Activated CD4-positive, alpha-beta memory T cell treated with anti-CD3 and anti-CD28 coated beads, Interleukin-2, amount 10 ng/mL, durations not matched to agents 7 days and 5 days (primary cell): ENCODE results near the gene P4HA2. TPM values are rescaled to one million over a fixed set of nuclear protein-coding genes. Genes with fewer than 3 reads are reported as not detected.

Experiments used
- CTCF ChIA-PET: fragments of 350-600 bp; sonication (Branson Sonifier 250); formaldehyde crosslinking; loops from one replicate; lab custom pipeline; 2021; ENCODE audit warnings: antibody characterized with exemption, inconsistent platforms; lab: Charles Lee
- POLR2A ChIA-PET: fragments of 350-600 bp; sonication (Branson Sonifier 250); formaldehyde crosslinking; loops from one replicate; lab custom pipeline; 2021; ENCODE audit warnings: antibody characterized with exemption; lab: Charles Lee
- DNase-seq: peaks from one replicate; pipeline ENCODE4 v3.0.0-alpha.2; 2020
- H3K27ac Mint-ChIP-seq: one replicate; pipeline ENCODE4 v1.8.0; 2021; ENCODE audit warnings: mild to moderate bottlenecking, mixed read lengths
- H3K27me3 Mint-ChIP-seq: one replicate; pipeline ENCODE4 v1.8.0; 2021; ENCODE audit warnings: mixed read lengths
- H3K36me3 Mint-ChIP-seq: one replicate; pipeline ENCODE4 v1.8.0; 2021; ENCODE audit warnings: low read depth, mixed read lengths
- H3K4me1 Mint-ChIP-seq: one replicate; pipeline ENCODE4 v1.8.0; 2021; ENCODE audit warnings: mixed read lengths
- H3K4me3 Mint-ChIP-seq: one replicate; pipeline ENCODE4 v1.8.0; 2021; ENCODE audit warnings: mild to moderate bottlenecking, mixed read lengths
- H3K9me3 Mint-ChIP-seq: one replicate; pipeline ENCODE4 v1.8.0; 2021; ENCODE audit warnings: mixed read lengths
- total RNA-seq, 2 experiments: library from RNA; stranded (reverse); gene quantifications; one replicate each; pipeline ENCODE4 v1.2.3, GENCODE V29; 2021

Gene P4HA2
- total RNA-seq, 2 experiments from 2014 or later, result 9.7 to 10.5 TPM

DNA sequence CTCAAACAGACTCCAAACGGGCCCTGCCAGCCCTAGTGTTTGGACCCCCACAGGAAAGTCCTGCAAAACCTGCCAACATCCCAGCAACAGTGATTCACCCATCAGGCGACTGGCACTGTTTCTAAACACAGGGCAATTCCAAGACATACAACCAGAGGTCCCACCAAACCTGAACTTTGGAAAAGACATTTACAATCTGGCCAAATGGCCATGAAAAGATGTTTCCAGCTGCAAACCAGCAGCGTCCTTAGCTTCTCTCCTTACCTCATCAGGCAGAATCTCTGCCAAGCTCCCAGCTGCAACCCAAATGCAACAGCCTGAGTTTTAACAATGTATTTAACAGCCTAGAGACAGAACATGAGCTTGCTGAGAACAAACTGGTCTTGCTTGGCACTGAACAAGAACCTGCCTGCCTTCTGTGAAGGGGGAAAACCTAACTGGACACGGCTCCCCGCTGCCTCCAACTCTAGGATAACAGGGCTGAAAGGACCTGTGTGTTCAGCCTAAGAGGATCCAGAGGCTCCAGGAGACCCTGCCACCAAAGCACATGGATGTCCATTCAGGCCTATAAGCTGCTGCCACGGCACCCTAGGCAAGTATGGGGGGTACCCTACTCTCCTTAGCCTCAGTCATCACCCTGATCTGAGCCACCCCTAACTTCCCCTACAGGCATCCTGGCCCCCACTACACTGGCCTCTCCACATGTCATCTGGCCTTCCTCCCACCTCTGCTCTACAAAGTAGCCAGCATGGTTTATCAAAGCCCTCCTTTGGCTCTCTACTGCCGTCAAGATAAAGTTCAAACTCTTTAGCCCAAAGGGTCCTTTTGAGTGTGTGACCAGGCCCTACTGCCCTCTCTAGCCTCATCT lies 5.6 kb downstream of the P4HA2 start:
- POLR2A ChIA-PET, result no interaction called here
- H3K36me3 Mint-ChIP-seq, result no peaks in the 10 kb centered on the region
- no peak overlapping the region for H3K27ac Mint-ChIP-seq
- DNase-seq, result no peak
- peaks cover 13% of the 10 kb centered on the region for H3K27me3 Mint-ChIP-seq
- peaks cover 8% of the 10 kb centered on the region for H3K4me1 Mint-ChIP-seq
- H3K4me3 Mint-ChIP-seq, result no peak overlapping the region
- CTCF ChIA-PET, result no interaction called here
- H3K9me3 Mint-ChIP-seq, result no peaks in the 10 kb centered on the region

GRCh38 chr5:132220491-132220890 lies 7.2 kb downstream of the P4HA2 start:
- H3K9me3 Mint-ChIP-seq, result no peaks in the 10 kb centered on the region
- CTCF ChIA-PET, result interaction anchor here (1.0 kb wide), 1 partner anchor 18 kb away, joined by 3 read pairs; no protein-coding TSS in a partner anchor
- H3K4me3 Mint-ChIP-seq, result no peak overlapping the region
- DNase-seq, result no peak
- peaks cover 4% of the 10 kb centered on the region for H3K27me3 Mint-ChIP-seq
- no peak overlapping the region for H3K27ac Mint-ChIP-seq
- no peaks in the 10 kb centered on the region for H3K36me3 Mint-ChIP-seq
- POLR2A ChIA-PET, result no interaction called here
- peaks cover 2% of the 10 kb centered on the region for H3K4me1 Mint-ChIP-seq

GRCh38 chr5:132219981-132220380 lies 7.7 kb downstream of the P4HA2 start:
- CTCF ChIA-PET, result interaction anchor here (1.0 kb wide), 1 partner anchor 18 kb away, joined by 3 read pairs; no protein-coding TSS in a partner anchor
- no peaks in the 10 kb centered on the region for H3K4me1 Mint-ChIP-seq
- no peak overlapping the region for H3K27ac Mint-ChIP-seq
- H3K4me3 Mint-ChIP-seq, result no peak overlapping the region
- no peaks in the 10 kb centered on the region for H3K9me3 Mint-ChIP-seq
- no peaks in the 10 kb centered on the region for H3K27me3 Mint-ChIP-seq
- no peak for DNase-seq
- no peaks in the 10 kb centered on the region for H3K36me3 Mint-ChIP-seq
- POLR2A ChIA-PET, result no interaction called here

DNA sequence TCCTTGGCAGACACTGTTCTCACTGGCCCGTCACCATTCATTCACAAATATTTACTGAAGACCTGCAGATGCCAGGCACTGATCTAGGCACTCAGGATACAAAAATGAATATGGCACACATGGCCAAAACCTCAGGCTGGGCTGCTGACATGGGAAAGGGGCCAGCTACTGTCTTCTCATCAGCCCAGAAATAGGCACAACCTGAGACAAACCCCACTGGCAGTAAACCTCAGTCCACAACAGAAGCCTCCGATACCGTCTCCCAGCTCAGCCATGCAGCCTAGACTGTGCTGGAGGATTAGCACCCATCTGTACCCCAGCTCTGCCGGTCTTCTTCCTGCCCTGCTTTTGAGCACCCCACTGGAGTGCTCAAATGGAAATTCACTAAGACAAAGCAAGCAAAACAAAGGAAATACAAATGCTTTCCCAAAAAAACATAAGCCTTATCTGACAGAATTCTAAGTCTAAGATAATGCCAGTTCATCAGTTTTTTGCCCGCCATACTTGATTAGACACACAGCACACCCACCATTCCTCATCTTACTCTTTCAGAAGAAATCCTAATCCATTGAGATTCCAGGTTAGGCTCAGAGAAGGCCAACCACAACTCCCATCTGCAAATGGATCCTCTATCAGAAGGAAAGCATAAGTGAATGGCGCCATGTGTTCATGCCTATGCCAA lies 8.2 kb downstream of the P4HA2 start:
- Mint-ChIP-seq H3K4me3 (no peak overlapping the region), H3K9me3 (no peaks in the 10 kb centered on the region), H3K4me1 (no peaks in the 10 kb centered on the region), H3K36me3 (no peaks in the 10 kb centered on the region), H3K27ac (no peak overlapping the region), H3K27me3 (no peaks in the 10 kb centered on the region)
- POLR2A ChIA-PET, result no interaction called here
- CTCF ChIA-PET, result no interaction called here
- DNase-seq, result no peak

DNA sequence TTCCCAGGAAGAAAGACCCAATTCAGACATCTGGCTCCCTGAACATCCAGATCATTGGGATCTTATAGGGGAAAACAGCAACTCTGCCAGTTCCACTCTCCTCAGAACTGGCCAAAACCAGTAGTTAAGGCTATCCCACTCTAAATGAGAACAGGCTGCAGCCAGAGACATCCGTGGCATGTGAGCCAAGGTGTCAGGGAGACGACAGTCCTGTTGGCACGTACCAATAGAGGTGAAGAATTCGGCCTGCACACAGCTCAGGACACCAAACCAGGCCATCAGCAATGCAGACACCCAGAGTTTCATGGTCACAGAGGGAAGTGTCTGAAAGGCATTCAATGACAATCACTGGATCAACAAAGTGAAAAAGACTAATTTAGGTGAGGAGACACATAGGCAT lies 9.3 kb downstream of the P4HA2 start:
- Mint-ChIP-seq H3K27me3 (no peaks in the 10 kb centered on the region), H3K9me3 (no peaks in the 10 kb centered on the region), H3K36me3 (no peaks in the 10 kb centered on the region), H3K4me1 (no peaks in the 10 kb centered on the region), H3K4me3 (no peak overlapping the region), H3K27ac (no peak overlapping the region)
- no peak for DNase-seq
- POLR2A ChIA-PET, result no interaction called here
- CTCF ChIA-PET, result no interaction called here

DNA sequence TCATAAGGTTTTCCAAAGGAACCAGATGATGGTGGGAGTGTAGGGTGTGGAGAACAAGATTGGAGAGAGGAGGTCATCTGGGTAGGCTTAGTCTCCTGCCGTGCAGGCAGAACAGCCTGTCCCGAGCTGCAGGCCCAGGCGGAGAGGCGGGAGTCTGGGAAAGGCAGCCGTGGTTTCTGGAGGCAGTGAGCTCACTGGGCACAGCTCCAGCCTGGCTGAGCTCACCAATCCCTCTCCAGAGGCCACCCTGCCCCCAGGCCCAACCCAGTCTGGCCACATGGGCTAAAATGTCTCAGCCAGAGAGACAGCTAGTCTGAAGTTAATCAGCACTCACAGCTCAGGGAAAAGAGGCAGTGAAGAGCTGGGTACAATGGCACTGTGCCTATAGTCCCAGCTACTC lies 12.3 kb downstream of the P4HA2 start:
- CTCF ChIA-PET, result interaction anchor here (1.6 kb wide), 2 partner anchors 22 to 35 kb away, joined by 3 to 11 read pairs; no protein-coding TSS in a partner anchor
- H3K27ac Mint-ChIP-seq, result no peak overlapping the region
- DNase-seq, result no peak
- H3K9me3 Mint-ChIP-seq, result no peaks in the 10 kb centered on the region
- no peaks in the 10 kb centered on the region for H3K27me3 Mint-ChIP-seq
- no peaks in the 10 kb centered on the region for H3K4me1 Mint-ChIP-seq
- H3K36me3 Mint-ChIP-seq, result no peaks in the 10 kb centered on the region
- POLR2A ChIA-PET, result interaction anchor here (0.7 kb wide), 1 partner anchor 142 kb away, joined by 5 read pairs; the partner anchor contains the start of gene CSF2
- no peak overlapping the region for H3K4me3 Mint-ChIP-seq

GRCh38 chr5:132214491-132214890 lies 13.2 kb downstream of the P4HA2 start:
- Mint-ChIP-seq H3K9me3 (no peaks in the 10 kb centered on the region), H3K4me3 (no peak overlapping the region), H3K4me1 (no peaks in the 10 kb centered on the region), H3K27ac (no peak overlapping the region), H3K36me3 (no peaks in the 10 kb centered on the region), H3K27me3 (no peaks in the 10 kb centered on the region)
- no peak for DNase-seq
- ChIA-PET CTCF (interaction anchor here (1.6 kb wide), 1 partner anchor 23 kb away, joined by 11 read pairs; no protein-coding TSS in a partner anchor), POLR2A (no interaction called here)

DNA sequence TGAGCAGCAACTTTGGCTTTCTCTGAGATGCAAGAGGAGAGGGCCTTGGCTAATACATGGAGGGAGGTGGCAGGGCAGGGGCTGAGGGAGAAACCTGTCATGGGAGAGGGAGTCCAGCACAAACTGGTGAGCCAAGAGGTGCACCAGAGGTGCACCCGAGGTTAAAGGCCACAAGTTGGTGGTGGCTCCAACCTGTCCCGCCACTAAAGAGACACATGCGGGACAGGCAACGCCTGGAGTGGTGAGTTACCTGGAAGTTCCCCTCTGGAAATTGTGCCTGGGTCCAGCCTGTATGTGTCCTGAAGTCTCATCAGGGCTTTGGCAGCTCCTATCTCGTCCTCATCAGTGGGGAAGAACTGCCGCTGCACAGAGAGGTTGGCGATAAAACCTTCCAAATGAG lies 14.0 kb downstream of the P4HA2 start:
- Mint-ChIP-seq H3K4me1 (no peaks in the 10 kb centered on the region), H3K27ac (no peak overlapping the region), H3K9me3 (no peaks in the 10 kb centered on the region), H3K36me3 (no peaks in the 10 kb centered on the region), H3K27me3 (no peaks in the 10 kb centered on the region), H3K4me3 (no peak overlapping the region)
- POLR2A ChIA-PET, result no interaction called here
- CTCF ChIA-PET, result no interaction called here
- DNase-seq, result no peak

GRCh38 chr5:132211787-132212186 lies 15.9 kb downstream of the P4HA2 start:
- Mint-ChIP-seq H3K27me3 (no peaks in the 10 kb centered on the region), H3K36me3 (no peaks in the 10 kb centered on the region), H3K4me3 (no peak overlapping the region), H3K27ac (no peak overlapping the region), H3K9me3 (no peaks in the 10 kb centered on the region), H3K4me1 (no peaks in the 10 kb centered on the region)
- ChIA-PET POLR2A (interaction anchor here (0.7 to 0.9 kb wide), 2 partner anchors 10 to 18 kb away, joined by 3 read pairs; no protein-coding TSS in a partner anchor), CTCF (interaction anchor here (0.8 to 2.1 kb wide), 3 partner anchors 16 to 149 kb away, joined by 3 to 6 read pairs (median 4); partner anchors contain the start of gene P4HA2)
- DNase-seq, result no peak

DNA sequence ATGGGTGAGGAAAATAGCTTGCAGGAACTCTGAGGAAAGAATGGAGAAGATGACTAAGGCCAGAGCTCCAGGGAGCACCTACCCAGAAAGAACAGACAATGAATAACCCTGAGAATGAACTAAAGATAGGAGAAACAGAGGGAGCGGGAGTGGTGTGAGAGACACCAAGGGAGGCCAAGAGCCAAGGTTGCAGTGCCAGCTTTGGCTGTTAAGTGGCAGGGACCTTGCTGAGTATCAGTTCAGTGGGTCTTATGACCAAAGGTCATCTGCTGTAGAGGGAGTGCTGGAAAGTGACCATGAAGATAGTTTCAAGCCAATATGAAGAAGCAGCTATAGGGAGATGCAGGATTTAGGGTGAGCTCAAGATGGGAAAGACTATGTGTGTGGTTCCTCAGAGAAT lies 16.7 kb downstream of the P4HA2 start:
- H3K27ac Mint-ChIP-seq, result no peak overlapping the region
- no peak overlapping the region for H3K4me3 Mint-ChIP-seq
- H3K36me3 Mint-ChIP-seq, result no peaks in the 10 kb centered on the region
- no peak for DNase-seq
- H3K9me3 Mint-ChIP-seq, result no peaks in the 10 kb centered on the region
- no peaks in the 10 kb centered on the region for H3K27me3 Mint-ChIP-seq
- no peaks in the 10 kb centered on the region for H3K4me1 Mint-ChIP-seq
- ChIA-PET POLR2A (no interaction called here), CTCF (interaction anchor here (1.8 to 2.1 kb wide), 2 partner anchors 27 to 148 kb away, joined by 6 read pairs; no protein-coding TSS in a partner anchor)

- Mint-ChIP-seq H3K4me3 (no peak overlapping the region), H3K36me3 (no peaks in the 10 kb centered on the region), H3K27ac (no peak overlapping the region), H3K27me3 (no peaks in the 10 kb centered on the region), H3K4me1 (no peaks in the 10 kb centered on the region), H3K9me3 (no peaks in the 10 kb centered on the region)
- ChIA-PET CTCF (interaction anchor here (1.8 to 2.1 kb wide), 2 partner anchors 28 to 147 kb away, joined by 6 read pairs; no protein-coding TSS in a partner anchor), POLR2A (no interaction called here)
- no peak for DNase-seq
Observed at GRCh38 chr5:132209901-132210545, 17.6 kb downstream of the P4HA2 start.

DNA sequence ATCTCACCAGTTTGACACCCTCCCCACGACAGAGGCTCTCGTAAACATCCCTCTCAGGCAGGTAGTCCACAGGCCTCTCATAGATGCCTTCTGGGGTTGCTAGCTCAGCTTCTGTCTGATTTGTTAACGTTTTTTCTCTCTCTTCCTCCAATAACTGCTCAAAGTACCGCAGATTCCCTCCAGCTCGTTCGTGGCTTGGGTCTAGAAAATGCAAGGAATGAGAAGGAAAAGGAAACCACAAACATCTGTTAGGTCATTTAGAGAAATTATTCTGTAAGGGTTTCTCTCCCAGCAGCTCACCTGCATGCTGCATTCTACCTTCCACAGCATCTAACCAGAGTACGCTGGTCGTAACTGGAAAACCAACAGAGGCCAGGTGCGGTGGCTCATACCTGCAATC lies 18.5 kb downstream of the P4HA2 start:
- Mint-ChIP-seq H3K4me3 (no peak overlapping the region), H3K27ac (no peak overlapping the region), H3K36me3 (no peaks in the 10 kb centered on the region), H3K9me3 (no peaks in the 10 kb centered on the region), H3K4me1 (no peaks in the 10 kb centered on the region), H3K27me3 (no peaks in the 10 kb centered on the region)
- no peak for DNase-seq
- POLR2A ChIA-PET, result no interaction called here
- CTCF ChIA-PET, result interaction anchor here (0.7 to 1.4 kb wide), 2 partner anchors 29 to 458 kb away, joined by 3 to 4 read pairs; no protein-coding TSS in a partner anchor
